ENCODE results near the gene GNAQ.
"Not testable (repeated sequence)": the region's sequence is repeated elsewhere in the genome, so short reads cannot be mapped to it uniquely, and the experiment has no call there.

The GNAQ gene

GRCh38 chr9:77771171-77771570, 260.4 kb downstream of the GNAQ start:
- no peak for DNase-seq (ENCODE audit: low read depth)

- no peak for DNase-seq (ENCODE audit: low read depth)
Observed at GRCh38 chr9:77770340-77770739, 261.3 kb downstream of the GNAQ start.

DNA sequence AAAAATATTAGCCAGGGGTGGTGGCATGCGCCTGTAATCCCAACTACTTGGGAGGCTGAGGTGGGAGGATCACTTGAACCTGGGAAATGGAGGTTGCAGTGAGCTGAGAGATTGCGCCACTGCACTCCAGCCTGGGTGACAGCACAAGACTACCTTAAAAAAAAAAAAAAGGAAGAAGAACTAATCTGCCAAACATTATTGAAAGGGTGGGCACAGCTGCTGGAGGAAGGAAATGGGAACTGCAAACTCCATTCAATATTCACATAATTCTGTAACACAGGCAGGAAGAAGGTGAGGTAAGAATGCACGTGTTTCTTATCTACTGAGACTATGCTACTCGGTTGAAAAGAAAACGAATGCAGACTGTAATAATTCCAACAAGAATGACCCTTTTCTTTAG, 262.4 kb downstream of the GNAQ start:
- no peak for DNase-seq (ENCODE audit: low read depth)

GRCh38 chr9:77766587-77766986, 265.0 kb downstream of the GNAQ start:
- no peak for DNase-seq (ENCODE audit: low read depth)

DNA sequence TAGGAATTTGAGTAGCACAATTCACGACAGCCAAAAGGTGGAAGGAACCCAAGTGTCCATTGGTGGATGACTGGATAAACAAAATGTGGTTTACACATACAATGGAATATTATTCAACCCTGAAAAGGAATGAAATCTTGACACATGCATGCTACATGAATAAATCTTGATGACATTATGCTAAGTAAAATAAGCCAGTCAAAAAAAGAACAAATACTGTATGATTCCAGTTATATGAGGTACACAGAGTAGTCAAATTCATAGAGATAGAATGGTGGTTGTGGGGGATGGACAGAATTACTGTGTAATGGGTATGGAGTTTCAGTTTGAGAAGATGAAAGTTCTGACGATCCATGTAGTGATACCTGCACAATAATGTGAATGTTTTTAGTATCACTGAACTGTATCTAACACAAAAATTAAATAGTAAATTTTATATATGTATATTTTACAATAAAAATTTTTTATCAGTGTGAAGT, 265.8 kb downstream of the GNAQ start:
- no peak for DNase-seq (ENCODE audit: low read depth)

- no peak for DNase-seq (ENCODE audit: low read depth)
Observed at GRCh38 chr9:77764894-77765780, 266.5 kb downstream of the GNAQ start.

DNA sequence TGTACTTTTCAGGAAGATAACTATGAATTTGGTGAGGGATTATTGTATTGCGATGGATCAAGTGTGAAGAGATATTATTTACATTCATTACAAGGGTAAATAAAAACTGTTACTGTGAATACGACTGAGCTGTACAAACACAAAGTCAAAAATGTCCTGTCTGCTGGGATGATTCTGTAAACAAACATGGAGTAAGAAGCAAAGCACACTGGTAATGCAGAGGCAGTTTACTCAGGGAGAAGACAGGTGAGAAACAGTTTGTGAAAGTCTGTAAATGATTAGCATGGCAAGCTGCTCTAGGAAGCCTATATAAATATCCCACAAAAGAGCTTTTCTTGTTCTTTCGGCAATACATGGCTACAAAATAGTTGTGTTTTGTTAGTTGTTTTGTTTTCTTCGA, 268.0 kb downstream of the GNAQ start:
- DNase-seq (ENCODE audit: low read depth): no peak

- not testable (repeated sequence) for DNase-seq (ENCODE audit: low read depth)
Observed at GRCh38 chr9:77760919-77761318, 270.7 kb downstream of the GNAQ start.

- DNase-seq (ENCODE audit: low read depth): no peak
Observed at GRCh38 chr9:77759391-77759790, 272.2 kb downstream of the GNAQ start.

GRCh38 chr9:77756449-77756848, 275.2 kb downstream of the GNAQ start:
- DNase-seq (ENCODE audit: low read depth): no peak

GRCh38 chr9:77753180-77753579, 278.4 kb downstream of the GNAQ start:
- no peak for DNase-seq (ENCODE audit: low read depth)

- peak; percentile 78 for DNase-seq (ENCODE audit: low read depth)
Observed at GRCh38 chr9:77752554-77752953, 279.1 kb downstream of the GNAQ start.

- peak; percentile 66 for DNase-seq (ENCODE audit: low read depth)
Observed at GRCh38 chr9:77751341-77752091, 280.1 kb downstream of the GNAQ start.

- no peak for DNase-seq (ENCODE audit: low read depth)
Observed at GRCh38 chr9:77750981-77751340, 280.6 kb downstream of the GNAQ start.

DNA sequence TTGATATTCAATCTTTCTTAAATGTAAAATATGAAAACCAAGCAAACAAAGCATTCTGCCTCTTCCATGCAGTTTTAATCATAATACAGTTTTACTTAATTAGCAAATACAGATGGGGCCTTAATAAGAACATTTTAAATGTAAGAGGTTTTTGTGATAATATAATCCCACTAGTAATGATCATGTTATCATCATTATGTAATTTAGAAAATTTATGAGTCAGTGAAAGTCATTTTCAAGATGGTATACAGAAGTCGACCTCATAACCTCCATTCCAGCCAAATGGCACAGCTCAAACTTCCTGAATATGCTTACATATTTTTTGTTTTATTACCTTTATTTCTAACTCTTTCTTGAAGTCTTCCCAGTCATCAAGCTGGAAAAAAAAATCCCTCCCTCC, 281.3 kb downstream of the GNAQ start:
- peak; percentile 62 for DNase-seq (ENCODE audit: low read depth)

DNA sequence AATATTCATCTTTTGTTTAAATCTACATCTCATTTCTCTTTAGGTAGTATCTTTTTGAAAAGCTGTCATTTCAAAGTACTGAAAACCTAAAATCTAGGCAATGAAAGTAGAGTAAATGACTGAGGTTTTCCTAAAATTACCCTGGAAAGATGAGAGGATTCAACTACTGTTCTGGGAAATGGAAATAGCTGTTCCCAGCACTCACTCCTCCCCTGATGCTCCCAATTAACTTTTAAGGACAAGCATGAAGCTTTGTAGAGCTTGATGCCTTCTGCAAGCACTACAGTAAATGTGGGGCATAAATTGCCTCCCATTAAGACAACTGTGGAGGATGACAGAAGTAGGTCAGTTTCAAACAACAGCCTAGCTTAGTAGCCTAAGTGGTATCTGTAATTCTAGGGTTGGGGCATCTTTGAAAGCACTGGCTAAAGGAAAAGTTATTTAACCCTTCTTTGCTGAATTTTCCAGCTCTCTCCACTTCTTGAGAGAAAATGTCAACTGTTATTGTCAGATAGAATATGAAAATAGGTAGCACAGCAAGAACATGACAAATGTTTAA, 283.3 kb downstream of the GNAQ start:
- DNase-seq (ENCODE audit: low read depth): no peak

DNA sequence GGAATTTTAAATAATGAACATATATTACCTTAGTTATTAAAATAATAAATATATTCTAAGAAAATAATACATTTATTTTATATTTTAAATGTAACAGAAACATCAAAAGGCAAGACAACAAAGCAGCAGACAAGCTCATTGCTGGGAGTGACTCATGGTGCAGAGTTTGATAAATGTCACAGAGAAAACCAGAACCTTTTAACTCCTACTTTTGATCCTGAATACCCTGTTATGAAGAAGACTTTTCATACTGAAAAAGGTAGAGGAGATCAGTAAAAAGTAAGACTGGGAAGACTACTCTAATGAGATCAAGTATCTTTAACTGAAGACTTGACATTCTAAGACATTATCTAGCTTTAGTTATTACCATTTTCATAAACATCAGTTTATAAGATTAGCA, 284.4 kb downstream of the GNAQ start:
- no peak for DNase-seq (ENCODE audit: low read depth)

- DNase-seq (ENCODE audit: low read depth): no peak
Observed at GRCh38 chr9:77744841-77745430, 286.7 kb downstream of the GNAQ start.

DNA sequence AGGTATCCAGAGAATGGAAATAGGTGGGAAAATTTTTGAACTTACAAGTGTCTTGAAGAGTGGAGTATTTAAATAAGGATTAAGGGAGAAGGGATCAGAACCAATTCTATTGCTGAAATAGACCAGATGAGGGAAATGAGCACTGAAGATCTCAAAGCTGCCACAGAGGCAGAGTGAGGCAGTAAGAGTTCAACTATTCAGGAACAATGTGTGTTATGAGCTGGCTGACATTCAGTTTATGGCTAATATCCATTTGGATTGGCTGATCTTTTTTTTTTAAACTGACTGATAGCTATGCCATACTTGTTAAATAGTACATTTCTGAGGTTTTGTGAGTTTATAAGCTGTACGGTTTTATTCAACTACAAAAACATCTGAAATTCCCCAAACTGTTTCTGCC, 288.2 kb downstream of the GNAQ start:
- no peak for DNase-seq (ENCODE audit: low read depth)

- no peak for DNase-seq (ENCODE audit: low read depth)
Observed at GRCh38 chr9:77738932-77739331, 292.7 kb downstream of the GNAQ start.

GRCh38 chr9:77735494-77735893, 296.1 kb downstream of the GNAQ start:
- no peak for DNase-seq (ENCODE audit: low read depth)

- no peak for DNase-seq (ENCODE audit: low read depth)
Observed at GRCh38 chr9:77731930-77732329, 299.7 kb downstream of the GNAQ start.
